Spleen (tissue), 13 donors: ENCODE results near the gene TIMM8B. TPM values are rescaled to one million over a fixed set of nuclear protein-coding genes. Genes with fewer than 3 reads are reported as not detected.

ENCODE experiments used
- DNase-seq: peaks from one replicate; pipeline ENCODE4 v3.0.0-alpha.2; 2020
- H3K27ac ChIP-seq, 8 donors: fragments of 200-600 bp; sonication (generic) in 7 of 8; 1 replicate in 4 of 8; 2 replicates in 4 of 8; pipeline versions ENCODE4 v1.5.0 to v1.8.0; 2016 to 2021; ENCODE audit warnings: inconsistent platforms in 4 of 8, mild to moderate bottlenecking in 4 of 8, moderate library complexity in 1 of 8
- H3K27me3 ChIP-seq, 7 donors: fragments of 200-600 bp; sonication (generic) in 6 of 7; replicated peaks in 1 of 7; 1 replicate in 4 of 7; 2 replicates in 3 of 7; pipeline versions ENCODE4 v1.5.0 to v1.8.0; 2016 to 2021; ENCODE audit warnings: inconsistent platforms in 3 of 7, mild to moderate bottlenecking in 1 of 7
- H3K36me3 ChIP-seq, 6 donors: fragments of 200-600 bp; sonication (generic) in 5 of 6; 1 replicate in 4 of 6; 2 replicates in 2 of 6; pipeline versions ENCODE4 v1.5.0 to v1.8.0; 2016 to 2021; ENCODE audit warnings: inconsistent platforms in 2 of 6
- H3K4me1 ChIP-seq, 6 donors: fragments of 200-600 bp; sonication (generic) in 5 of 6; 1 replicate in 3 of 6; 2 replicates in 3 of 6; pipeline versions ENCODE4 v1.5.0 to v1.8.0; 2016 to 2021; ENCODE audit warnings: inconsistent platforms in 3 of 6
- H3K4me3 ChIP-seq, 8 donors: fragments of 200-600 bp; sonication (generic) in 7 of 8; 1 replicate in 4 of 8; 2 replicates in 4 of 8; pipeline versions ENCODE4 v1.5.0 to v1.8.0; 2016 to 2021; ENCODE audit warnings: inconsistent platforms in 4 of 8, mild to moderate bottlenecking in 4 of 8, moderate library complexity in 2 of 8
- H3K9me3 ChIP-seq, 8 donors: fragments of 200-600 bp; sonication (generic) in 7 of 8; 1 replicate in 4 of 8; 2 replicates in 4 of 8; pipeline versions ENCODE4 v1.5.0 to v1.8.0; 2016 to 2021; ENCODE audit warnings: inconsistent platforms in 4 of 8
- POLR2A ChIP-seq, 3 donors: fragments of 450-650 bp; IDR thresholded peaks; one replicate each; pipeline ENCODE4 v1.5.1; 2017; ENCODE audit warnings: antibody characterized with exemption in 3 of 3, mild to moderate bottlenecking in 1 of 3
- POLR2AphosphoS5 ChIP-seq, 3 donors: sonication (generic); formaldehyde crosslinking; IDR thresholded peaks; one replicate each; pipeline ENCODE4 v1.5.1; 2017; ENCODE audit warnings: antibody characterized with exemption in 3 of 3
- WGBS, 5 donors: extraction: QIAGEN DNeasy Blood & Tissue Kit in 3 of 5; methylation state at CpG; one replicate each; pipeline versions ENCODE4 v1.1.5 to v1.1.7; 2013 to 2018; 5-methylcytosine and 5-hydroxymethylcytosine counted together
- intact Hi-C: fragments of 100-400 bp; cut with DNase I; formaldehyde crosslinking; loops from one replicate; pipeline ENCODE4 v1.15.0; 2023; ENCODE audit warnings: low total_unique reads
- long read RNA-seq, 2 donors: transcript quantifications; one replicate each; lab custom pipeline, GENCODE V29; 2026
- polyA plus RNA-seq, 3 donors: library from polyadenylated mRNA; stranded (reverse); fragments of 200-250 nt; gene quantifications; one replicate each; pipeline ENCODE4 v1.2.1, GENCODE V29; 2013
- total RNA-seq, 7 donors: library from RNA; depleted of rRNA in 3 of 7; stranded (reverse); fragments of >200 nt in 3 of 7; fragmentation: NEBNext Ultra II Directional in 4 of 7; extraction: Animal tissue kit (Norgen Biotek cat#: 25700) in 4 of 7; gene quantifications; one replicate each; pipeline versions ENCODE4 v1.1.0 to v1.2.1, GENCODE V29; 2016 to 2021
- TF ChIP-seq, protein P1 (sequence below), 11 experiments: fragments of 200-600 bp in 7 of 11; fragments of 450-650 bp in 4 of 11; sonication (generic) in 4 of 11; IDR thresholded peaks in 8 of 11; conservative IDR thresholded peaks in 3 of 11; 1 replicate in 7 of 11; 2 replicates in 4 of 11; pipeline versions ENCODE4 v1.4.0 to v1.8.0; 2016 to 2021; ENCODE audit warnings: antibody characterized with exemption in 11 of 11, inconsistent platforms in 4 of 11, mild to moderate bottlenecking in 1 of 11
- donor health status: healthy with polysubstance abuse.
- donor health status: DM: no; HTN: no; CAD: no; lungs with moderate emphysema.
- donor health status: DM: no; HTN: no; CAD: no.
- donor health status: Bipolar disorder and iron deficiency.
- donor health status: healthy.
- donor health status: DM: no; HTN: no; CAD: no.
- donor health status: DM: yes; HTN: yes; CAD: no.

TIMM8B gene, protein sequence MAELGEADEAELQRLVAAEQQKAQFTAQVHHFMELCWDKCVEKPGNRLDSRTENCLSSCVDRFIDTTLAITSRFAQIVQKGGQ
- 10 to 100 TPM; 16.8 to 38.4 (median 29.4) TPM for total RNA-seq
- polyA plus RNA-seq = 10 to 100 TPM; 66.3 to 98.9 (median 97.0) TPM
- long read RNA-seq, donor 1, transcript TIMM8B-201 (2 exons, 819 nt) = major isoform, 105 of 110 reads
- long read RNA-seq, donor 1, transcript TIMM8B-203 (3 exons, 1,155 nt) = minor isoform, 5 of 110 reads
- long read RNA-seq, donor 1, partial matches to known transcripts = 0 of 110 reads
- long read RNA-seq, donor 1, other reads (novel, unspliced or antisense) = 0 of 110 reads
- long read RNA-seq, donor 2, transcript TIMM8B-201 (2 exons, 819 nt) = major isoform, 86 of 90 reads
- long read RNA-seq, donor 2, partial matches to known transcripts = 0 of 90 reads
- long read RNA-seq, donor 2, other reads (novel, unspliced or antisense) = 0 of 90 reads

DNA sequence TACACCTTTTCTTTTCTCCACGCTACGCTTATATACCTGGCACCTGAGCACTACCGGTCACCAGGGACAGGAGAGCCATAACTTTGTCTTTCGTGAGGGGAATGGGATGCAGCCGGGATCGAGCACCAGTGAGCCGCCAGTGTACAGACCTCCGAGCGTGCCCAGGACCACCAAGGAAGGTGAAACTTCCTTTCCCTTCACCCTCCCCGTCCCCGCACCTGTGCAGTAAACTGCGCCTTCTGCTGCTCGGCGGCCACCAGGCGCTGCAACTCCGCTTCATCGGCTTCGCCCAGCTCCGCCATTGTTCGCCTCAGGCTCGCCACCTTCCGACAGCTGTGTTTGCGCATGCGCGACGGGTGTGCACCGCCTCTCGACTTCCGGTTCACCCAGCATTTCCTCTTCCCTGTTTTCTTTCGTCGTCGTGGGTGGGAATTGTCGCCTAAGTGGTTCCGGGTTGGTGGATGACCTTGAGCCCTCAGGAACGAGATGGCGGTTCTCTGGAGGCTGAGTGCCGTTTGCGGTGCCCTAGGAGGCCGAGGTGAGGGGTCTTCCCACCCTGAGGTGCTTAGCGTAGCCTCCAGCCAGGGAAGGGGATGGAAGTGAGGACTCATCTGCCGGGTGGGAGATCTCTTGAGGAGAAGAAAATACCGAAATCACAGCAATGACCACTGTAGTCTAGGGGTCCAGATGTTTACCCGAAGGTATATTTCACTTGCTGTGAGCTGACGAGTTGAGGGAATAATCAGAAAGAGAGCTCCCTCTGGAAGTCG lies at the start of gene TIMM8B, which contains the start of gene SDHD:
Gene TIMM8B (minus strand): TSS at position 335 of the 770 bp plus-strand sequence. CDS start 33 bp downstream, at position 302.
Gene SDHD (plus strand): TSS at position 452 of the 770 bp plus-strand sequence. CDS start 35 bp downstream, at position 487.
- TF ChIP-seq POLR2AphosphoS5 (IDR thresholded peaks at IDR 0.05) (peak; percentile 94 to 97 (median 95)), POLR2A (IDR thresholded peaks at IDR 0.05) (no peak)
- TF ChIP-seq, protein P1, sequence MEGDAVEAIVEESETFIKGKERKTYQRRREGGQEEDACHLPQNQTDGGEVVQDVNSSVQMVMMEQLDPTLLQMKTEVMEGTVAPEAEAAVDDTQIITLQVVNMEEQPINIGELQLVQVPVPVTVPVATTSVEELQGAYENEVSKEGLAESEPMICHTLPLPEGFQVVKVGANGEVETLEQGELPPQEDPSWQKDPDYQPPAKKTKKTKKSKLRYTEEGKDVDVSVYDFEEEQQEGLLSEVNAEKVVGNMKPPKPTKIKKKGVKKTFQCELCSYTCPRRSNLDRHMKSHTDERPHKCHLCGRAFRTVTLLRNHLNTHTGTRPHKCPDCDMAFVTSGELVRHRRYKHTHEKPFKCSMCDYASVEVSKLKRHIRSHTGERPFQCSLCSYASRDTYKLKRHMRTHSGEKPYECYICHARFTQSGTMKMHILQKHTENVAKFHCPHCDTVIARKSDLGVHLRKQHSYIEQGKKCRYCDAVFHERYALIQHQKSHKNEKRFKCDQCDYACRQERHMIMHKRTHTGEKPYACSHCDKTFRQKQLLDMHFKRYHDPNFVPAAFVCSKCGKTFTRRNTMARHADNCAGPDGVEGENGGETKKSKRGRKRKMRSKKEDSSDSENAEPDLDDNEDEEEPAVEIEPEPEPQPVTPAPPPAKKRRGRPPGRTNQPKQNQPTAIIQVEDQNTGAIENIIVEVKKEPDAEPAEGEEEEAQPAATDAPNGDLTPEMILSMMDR (IDR thresholded peaks at IDR 0.05 in 8 of 11, conservative IDR thresholded peaks at IDR 0.05 in 3 of 11) = peak in 8 of 11 experiments; percentile 7 to 56 (median 45)
- Histone ChIP-seq H3K4me3 (peak within 1 kb of the TSS; percentile 69 to 98 (median 83)), H3K9me3 (no peaks in the 10 kb centered on the region), H3K27me3 (no peaks in the 10 kb centered on the region), H3K4me1 (peaks cover 25 to 58% (median 45%) of the 10 kb centered on the region in 6 donors), H3K36me3 (peaks cover 2 to 76% (median 67%) of the 10 kb centered on the region in 6 donors), H3K27ac (peak within 1 kb of the TSS; percentile 69 to 91 (median 81))
- 0 to 1% (median 0%) methylated on average over 38 to 45 of the region's 45 CpGs for WGBS, 5 donors
- intact Hi-C loops = loop anchor here (5.0 kb wide), 1 partner anchor 64 kb away; no protein-coding TSS in a partner anchor
- DNase-seq = peak; percentile 97

DNA sequence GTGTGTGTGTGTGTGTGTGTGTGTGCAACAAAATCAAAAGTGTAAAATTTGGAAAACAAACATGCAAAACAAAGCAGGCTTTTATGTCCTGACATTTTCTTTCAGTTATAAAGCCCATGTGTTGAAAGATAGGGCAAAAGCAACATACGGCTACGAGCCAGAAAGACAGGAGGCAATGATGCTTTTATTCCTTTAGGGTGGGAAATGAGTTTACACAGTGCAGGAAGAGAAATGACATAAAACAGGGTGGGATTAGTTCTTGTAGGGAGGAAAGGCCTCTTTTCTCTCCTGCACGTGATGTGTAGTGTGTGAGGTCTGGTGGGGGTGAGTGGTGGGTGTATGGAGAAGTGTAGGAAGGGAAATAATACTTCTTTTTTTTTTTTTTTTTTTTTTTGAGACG lies 47.9 kb upstream of the TIMM8B start:
- WGBS, 5 donors = 82 to 94% (median 87%) methylated on average over 3 to 4 of the region's 4 CpGs
- H3K36me3 ChIP-seq = no peaks in the 10 kb centered on the region
- TF ChIP-seq POLR2A (IDR thresholded peaks at IDR 0.05) = no peak
- TF ChIP-seq, protein P1 (IDR thresholded peaks at IDR 0.05 in 8 of 11, conservative IDR thresholded peaks at IDR 0.05 in 3 of 11) = no peak
- no peak for TF ChIP-seq POLR2AphosphoS5 (IDR thresholded peaks at IDR 0.05)
- no peak overlapping the region for H3K27ac ChIP-seq
- H3K9me3 ChIP-seq = no peaks in the 10 kb centered on the region
- intact Hi-C loops = no loop called here
- DNase-seq = no peak
- no peaks in the 10 kb centered on the region for H3K27me3 ChIP-seq
- no peak overlapping the region for H3K4me3 ChIP-seq
- peaks cover 0 to 4% (median 0%) of the 10 kb centered on the region in 6 donors for H3K4me1 ChIP-seq

DNA sequence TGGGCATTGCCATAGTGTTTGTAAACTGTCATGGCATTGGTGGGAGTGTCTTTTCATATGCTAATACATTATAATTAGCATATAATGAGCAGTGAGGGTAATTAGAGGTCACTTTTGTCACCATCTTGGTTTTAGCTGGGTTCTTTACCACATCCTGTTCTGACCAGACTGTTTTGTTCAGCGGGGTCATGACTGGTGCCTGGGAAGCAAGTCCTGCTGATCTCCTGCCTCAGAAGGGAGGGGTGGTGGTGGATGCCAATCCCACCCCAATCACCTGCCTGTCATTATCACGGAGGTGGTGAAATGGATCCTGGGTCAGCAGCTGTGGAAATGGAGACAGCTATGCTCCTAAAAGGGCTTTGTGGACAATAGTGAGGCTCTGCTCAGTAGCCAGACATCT lies 46.2 kb upstream of the TIMM8B start:
- Histone ChIP-seq H3K9me3 (no peaks in the 10 kb centered on the region), H3K4me3 (no peak overlapping the region), H3K27ac (peak overlapping the region in 2 of 8 donors; percentile 1 to 19), H3K27me3 (no peaks in the 10 kb centered on the region), H3K4me1 (peaks cover 0 to 7% (median 4%) of the 10 kb centered on the region in 6 donors), H3K36me3 (no peaks in the 10 kb centered on the region)
- intact Hi-C loops = no loop called here
- TF ChIP-seq, protein P1 (IDR thresholded peaks at IDR 0.05 in 8 of 11, conservative IDR thresholded peaks at IDR 0.05 in 3 of 11) = no peak
- TF ChIP-seq POLR2AphosphoS5 (IDR thresholded peaks at IDR 0.05) (no peak), POLR2A (IDR thresholded peaks at IDR 0.05) (no peak)
- WGBS, 5 donors = 47 to 64% (median 56%) methylated on average over 2 of the region's 2 CpGs
- no peak for DNase-seq
